IPS-18a (cell line): Measurements from ENCODE around the gene SLCO3A1.
"Not testable (repeated sequence)": the region's sequence is repeated elsewhere in the genome, so short reads cannot be mapped to it uniquely, and the experiment has no call there.

Experiments used
- H3K27ac ChIP-seq: one replicate; pipeline ENCODE4 v1.5.1; 2013; ENCODE audit warnings: low read length
- H3K27me3 ChIP-seq: one replicate; pipeline ENCODE4 v1.6.1; 2013; ENCODE audit warnings: mild to moderate bottlenecking, low read length; ENCODE audit not compliant: control insufficient read depth, insufficient read depth
- H3K36me3 ChIP-seq: one replicate; pipeline ENCODE4 v1.6.1; 2013; ENCODE audit warnings: low read depth, low read length; ENCODE audit not compliant: control insufficient read depth
- H3K4me1 ChIP-seq: one replicate; pipeline ENCODE4 v1.6.1; 2013; ENCODE audit warnings: low read depth, low read length; ENCODE audit not compliant: control insufficient read depth
- H3K4me3 ChIP-seq: one replicate; pipeline ENCODE4 v1.5.1; 2013; ENCODE audit warnings: low read length
- H3K9ac ChIP-seq: one replicate; pipeline ENCODE4 v1.6.1; 2013; ENCODE audit warnings: mild to moderate bottlenecking, low read length, moderate library complexity
- H3K9me3 ChIP-seq: one replicate; pipeline ENCODE4 v1.6.1; 2013; ENCODE audit warnings: low read depth, low read length; ENCODE audit not compliant: control insufficient read depth

The SLCO3A1 gene

DNA sequence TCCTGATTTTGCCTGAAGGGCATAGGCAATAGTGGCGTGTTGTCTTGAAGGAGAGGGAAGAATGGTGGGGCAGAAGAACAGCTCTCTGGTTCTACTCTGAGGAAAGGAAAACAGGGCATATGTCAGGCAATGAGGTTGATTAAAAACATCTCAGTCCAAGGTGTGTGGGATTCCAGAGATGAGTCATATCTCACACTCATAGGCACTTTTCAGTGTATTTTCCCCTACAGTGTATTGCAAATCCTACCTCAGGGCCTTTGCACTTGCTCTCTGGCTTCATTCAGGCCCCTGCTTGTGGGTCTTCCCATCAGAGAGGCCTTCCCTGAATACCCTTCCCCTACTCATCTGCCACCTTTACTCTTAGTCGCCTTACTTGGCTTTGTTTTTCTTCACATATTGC lies 107.8 kb downstream of the SLCO3A1 start:
- H3K4me3 ChIP-seq, result no peak overlapping the region
- no peaks in the 10 kb centered on the region for H3K27me3 ChIP-seq
- no peak overlapping the region for H3K9ac ChIP-seq
- no peaks in the 10 kb centered on the region for H3K9me3 ChIP-seq
- no peak overlapping the region for H3K27ac ChIP-seq
- peaks cover 2% of the 10 kb centered on the region for H3K4me1 ChIP-seq
- H3K36me3 ChIP-seq, result no peaks in the 10 kb centered on the region

DNA sequence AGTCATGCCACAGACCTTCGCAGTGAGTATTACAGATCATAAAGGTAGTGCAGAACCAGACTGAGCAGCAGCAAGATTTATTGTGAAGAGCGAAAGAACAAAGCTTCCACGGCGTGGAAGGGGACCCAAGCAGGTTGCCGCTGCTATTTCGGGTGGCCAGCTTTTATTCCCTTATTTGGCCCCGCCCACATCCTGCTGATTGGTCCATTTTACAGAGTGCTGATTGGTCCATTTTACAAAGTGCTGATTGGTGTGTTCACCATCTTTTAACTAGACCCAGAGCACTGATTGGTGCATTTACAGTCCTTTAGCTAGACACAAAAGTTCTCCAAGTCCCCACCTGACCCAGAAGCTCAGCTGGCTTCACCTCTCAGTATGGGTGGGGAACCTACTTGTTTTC lies 110.2 kb downstream of the SLCO3A1 start:
- not testable (repeated sequence) for H3K36me3 ChIP-seq, H3K4me1 ChIP-seq, H3K27ac ChIP-seq, H3K27me3 ChIP-seq, H3K9ac ChIP-seq, H3K4me3 ChIP-seq, H3K9me3 ChIP-seq

DNA sequence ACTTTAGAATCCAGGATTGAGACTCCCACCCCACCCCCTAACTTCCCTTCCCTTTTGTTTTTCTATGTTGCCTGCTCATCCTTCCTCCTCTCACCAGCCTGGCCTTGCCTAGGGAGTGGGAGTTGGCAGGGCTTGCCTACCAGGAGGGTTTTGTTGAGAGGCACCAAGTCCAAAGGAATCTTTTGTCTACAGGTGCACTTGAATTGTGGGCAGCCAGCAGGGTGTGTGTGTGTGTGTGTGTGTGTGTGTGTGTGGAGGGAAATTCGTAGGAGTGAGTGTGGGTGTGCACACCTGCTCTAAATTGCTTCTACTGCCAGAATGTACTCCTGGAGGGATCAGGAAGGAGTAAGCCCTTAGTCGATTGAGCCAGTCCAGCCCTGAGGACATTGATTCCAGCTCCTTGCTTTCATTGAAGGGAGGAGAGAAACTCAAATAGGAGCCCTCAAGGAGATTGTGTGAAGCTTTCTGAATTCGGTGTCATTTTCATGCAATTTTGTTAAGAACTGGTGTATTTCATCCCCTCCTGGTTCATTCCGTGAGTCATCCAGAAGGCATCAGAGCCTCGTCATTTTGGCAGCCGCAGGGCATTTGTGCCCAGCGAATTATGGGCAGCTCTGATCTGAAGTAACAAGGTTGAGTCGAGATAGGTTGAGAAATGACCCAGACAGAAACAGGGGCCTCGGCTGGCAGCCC lies 112.1 kb downstream of the SLCO3A1 start:
- Histone ChIP-seq H3K27me3 (no peaks in the 10 kb centered on the region), H3K36me3 (no peaks in the 10 kb centered on the region), H3K27ac (no peak overlapping the region), H3K4me3 (no peak overlapping the region), H3K9me3 (no peaks in the 10 kb centered on the region), H3K9ac (no peak overlapping the region), H3K4me1 (no peaks in the 10 kb centered on the region)

DNA sequence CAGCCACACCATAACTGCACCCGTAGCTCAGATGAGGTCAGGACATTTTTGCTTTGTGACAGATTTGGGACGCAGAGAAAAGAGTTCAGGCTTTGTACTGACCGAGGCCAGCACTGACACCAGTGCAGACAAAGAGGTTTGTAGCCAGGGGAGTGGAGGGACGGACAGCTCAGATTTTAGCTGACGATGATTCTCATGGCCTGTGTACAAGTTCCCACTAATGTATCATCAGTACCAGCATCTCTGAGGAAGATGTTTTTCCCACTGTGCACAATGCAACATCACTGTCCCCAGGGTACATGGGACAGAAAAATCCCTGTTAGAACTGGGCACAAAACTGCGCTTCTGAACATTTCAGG lies 112.7 kb downstream of the SLCO3A1 start:
- Histone ChIP-seq H3K4me3 (no peak overlapping the region), H3K27ac (no peak overlapping the region), H3K9me3 (no peaks in the 10 kb centered on the region), H3K36me3 (no peaks in the 10 kb centered on the region), H3K4me1 (no peaks in the 10 kb centered on the region), H3K9ac (no peak overlapping the region), H3K27me3 (no peaks in the 10 kb centered on the region)

DNA sequence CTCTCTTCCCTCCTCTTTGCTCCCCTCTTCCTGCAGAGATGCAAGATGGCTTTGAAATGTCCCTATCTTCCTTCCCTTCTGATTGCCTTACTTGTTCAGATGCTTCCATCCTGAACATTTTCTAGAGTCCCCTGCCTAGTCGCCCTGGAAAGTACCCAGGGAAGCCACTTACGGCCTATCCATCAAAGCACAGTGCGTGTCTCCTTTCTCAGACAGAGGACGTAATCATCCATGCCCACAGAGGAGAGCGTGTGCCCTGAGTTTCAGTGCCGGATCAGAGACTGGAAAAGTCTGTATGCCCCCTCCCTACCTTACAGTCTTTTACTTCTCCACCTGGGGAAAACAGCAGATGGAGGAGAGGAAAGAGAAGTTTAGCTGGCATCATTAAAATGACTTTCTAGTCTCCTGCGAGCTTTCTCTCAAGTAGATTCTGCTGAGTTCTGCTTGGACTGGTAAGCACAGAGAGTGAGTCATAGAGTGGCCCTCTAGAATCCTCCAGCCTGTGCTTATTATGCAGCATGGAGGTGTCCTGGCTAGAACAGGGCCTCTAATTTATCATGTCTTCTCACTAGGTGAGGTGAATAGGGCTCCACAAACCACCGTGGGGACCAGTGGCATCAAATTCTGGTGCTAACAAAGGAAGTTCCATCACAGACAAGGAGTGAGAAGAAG lies 114.6 kb downstream of the SLCO3A1 start:
- H3K9me3 ChIP-seq, result no peaks in the 10 kb centered on the region
- no peak overlapping the region for H3K9ac ChIP-seq
- H3K27ac ChIP-seq, result no peak overlapping the region
- H3K4me3 ChIP-seq, result no peak overlapping the region
- no peaks in the 10 kb centered on the region for H3K27me3 ChIP-seq
- no peaks in the 10 kb centered on the region for H3K36me3 ChIP-seq
- no peaks in the 10 kb centered on the region for H3K4me1 ChIP-seq

DNA sequence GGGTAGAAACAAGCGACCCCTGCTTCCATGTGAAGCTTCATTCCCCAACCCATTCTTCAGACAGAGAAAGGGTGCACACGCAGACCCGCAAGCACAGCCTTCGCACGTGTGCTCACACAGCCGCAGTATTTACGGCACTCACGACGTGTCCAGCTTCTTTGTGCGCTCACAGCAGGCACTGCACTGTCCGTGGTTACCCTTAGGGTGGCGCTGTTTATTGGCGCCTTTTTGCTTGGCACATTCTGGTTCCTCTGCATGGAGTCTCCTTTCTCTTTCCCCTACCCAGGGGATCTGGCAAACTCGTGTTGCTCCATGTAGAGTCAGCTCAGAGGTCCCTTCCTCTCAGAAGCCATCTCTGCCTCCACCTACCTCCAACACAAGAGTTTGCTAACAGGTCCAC lies 115.1 kb downstream of the SLCO3A1 start:
- no peak overlapping the region for H3K27ac ChIP-seq
- no peaks in the 10 kb centered on the region for H3K36me3 ChIP-seq
- H3K9me3 ChIP-seq, result no peaks in the 10 kb centered on the region
- H3K4me3 ChIP-seq, result no peak overlapping the region
- H3K9ac ChIP-seq, result no peak overlapping the region
- H3K27me3 ChIP-seq, result no peaks in the 10 kb centered on the region
- no peaks in the 10 kb centered on the region for H3K4me1 ChIP-seq

DNA sequence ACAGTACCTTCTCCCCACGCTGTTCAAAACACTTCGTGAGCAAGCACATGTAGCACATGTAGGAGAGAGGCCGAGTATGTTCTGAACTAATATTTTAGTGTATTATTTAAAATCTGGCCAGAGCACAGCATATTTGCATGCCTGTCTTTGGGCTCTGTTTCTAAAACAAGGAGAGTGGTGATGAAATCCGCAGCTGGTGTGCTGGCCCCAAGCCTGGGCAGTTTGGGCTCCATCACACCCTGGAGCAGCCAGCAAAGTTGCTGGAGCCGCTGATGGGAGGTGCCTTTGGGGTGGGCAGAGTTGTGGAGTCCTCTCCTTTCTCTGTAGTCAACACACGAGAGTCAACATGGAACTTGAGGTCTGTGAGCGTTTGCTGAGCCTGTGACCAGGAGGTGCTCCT lies 116.6 kb downstream of the SLCO3A1 start:
- H3K27ac ChIP-seq, result no peak overlapping the region
- H3K27me3 ChIP-seq, result no peaks in the 10 kb centered on the region
- peaks cover 3% of the 10 kb centered on the region for H3K4me1 ChIP-seq

DNA sequence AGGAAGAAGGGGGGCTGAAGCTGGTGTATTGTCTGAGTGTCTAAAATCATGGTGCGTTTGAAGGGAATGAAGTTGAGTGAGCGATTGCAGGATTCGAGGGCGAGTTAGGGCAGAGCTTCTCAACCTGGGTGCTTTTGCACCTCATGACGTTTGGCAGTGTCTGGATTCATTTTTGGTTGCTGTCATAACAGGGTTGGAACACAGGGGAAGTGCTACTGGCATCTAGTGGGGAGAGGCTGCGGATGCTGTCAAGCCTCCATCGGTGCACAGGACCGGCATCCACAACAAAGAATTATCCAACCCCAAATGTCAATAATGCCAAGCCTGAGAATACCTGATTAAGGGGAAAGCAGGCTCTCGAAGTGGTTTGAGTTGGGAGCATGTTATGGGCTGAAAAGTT lies 120.0 kb downstream of the SLCO3A1 start:
- H3K36me3 ChIP-seq, result no peaks in the 10 kb centered on the region
- H3K27me3 ChIP-seq, result no peaks in the 10 kb centered on the region
- H3K27ac ChIP-seq, result no peak overlapping the region
- no peak overlapping the region for H3K9ac ChIP-seq
- no peak overlapping the region for H3K4me3 ChIP-seq
- peaks cover 3% of the 10 kb centered on the region for H3K4me1 ChIP-seq
- H3K9me3 ChIP-seq, result no peaks in the 10 kb centered on the region

More for the DNA sequence above, 116.6 kb downstream of the SLCO3A1 start:
- no peaks in the 10 kb centered on the region for H3K9me3 ChIP-seq
- no peak overlapping the region for H3K9ac ChIP-seq
- no peak overlapping the region for H3K4me3 ChIP-seq
- no peaks in the 10 kb centered on the region for H3K36me3 ChIP-seq

DNA sequence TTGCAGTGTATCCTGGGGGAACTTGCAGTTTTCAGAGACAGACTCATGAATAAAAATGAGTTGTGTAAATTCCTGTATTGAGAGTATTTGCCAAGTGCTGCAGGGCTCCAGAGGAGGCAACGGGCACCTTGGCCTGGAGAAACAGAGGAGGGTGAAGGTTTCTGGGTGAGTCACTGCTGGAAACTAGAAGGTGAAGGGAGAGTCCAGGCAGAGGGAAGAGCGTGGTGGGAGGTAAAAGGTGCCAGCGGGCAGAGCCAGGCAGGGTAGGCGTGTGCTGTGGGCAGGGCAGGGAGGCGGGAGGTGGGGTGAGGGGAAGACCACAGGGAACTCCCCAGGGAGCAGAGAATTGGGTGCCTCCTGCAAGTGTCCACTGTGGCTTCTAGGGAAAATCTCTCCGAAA lies 120.8 kb downstream of the SLCO3A1 start:
- no peaks in the 10 kb centered on the region for H3K27me3 ChIP-seq
- no peak overlapping the region for H3K9ac ChIP-seq
- H3K4me3 ChIP-seq, result no peak overlapping the region
- peaks cover 3% of the 10 kb centered on the region for H3K4me1 ChIP-seq
- no peaks in the 10 kb centered on the region for H3K36me3 ChIP-seq
- no peak overlapping the region for H3K27ac ChIP-seq
- H3K9me3 ChIP-seq, result no peaks in the 10 kb centered on the region

DNA sequence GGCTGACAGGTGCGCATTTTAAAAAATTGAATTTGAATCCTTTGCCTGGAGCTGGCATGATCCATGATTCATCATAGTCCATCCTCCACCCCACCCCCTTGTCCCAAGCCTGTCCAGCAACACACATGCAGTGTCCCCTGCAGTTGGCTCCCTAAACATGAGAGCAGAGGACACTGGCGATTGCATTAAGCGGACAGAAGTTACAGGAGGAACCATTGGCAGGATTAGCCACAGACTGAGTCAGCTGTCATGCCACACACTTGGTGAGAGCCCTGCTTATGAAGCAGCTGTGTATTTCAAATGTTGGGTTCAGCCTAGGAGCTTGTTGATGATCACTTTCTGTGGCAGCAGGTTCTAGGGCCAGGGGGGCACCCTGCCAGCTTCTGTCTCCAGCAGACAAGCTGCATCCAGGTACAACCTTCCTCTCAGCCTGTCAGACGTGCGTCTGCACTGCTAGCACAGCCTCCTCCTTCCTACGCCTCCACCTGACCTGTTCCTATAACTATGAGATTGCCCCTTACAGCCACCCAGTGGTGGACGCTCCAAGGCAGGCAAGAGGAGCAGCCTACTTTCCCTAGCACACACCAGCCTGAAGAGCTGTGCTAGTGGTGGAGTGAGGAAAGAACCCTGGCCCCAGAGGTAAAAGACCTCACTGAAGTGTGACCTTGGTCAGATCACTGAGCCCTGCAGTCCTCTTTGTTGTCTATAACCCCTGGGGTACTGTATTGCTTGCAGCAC lies 121.9 kb downstream of the SLCO3A1 start:
- H3K36me3 ChIP-seq, result no peaks in the 10 kb centered on the region
- no peak overlapping the region for H3K4me3 ChIP-seq
- no peaks in the 10 kb centered on the region for H3K27me3 ChIP-seq
- peaks cover 3% of the 10 kb centered on the region for H3K4me1 ChIP-seq
- H3K9me3 ChIP-seq, result no peaks in the 10 kb centered on the region
- H3K27ac ChIP-seq, result no peak overlapping the region
- no peak overlapping the region for H3K9ac ChIP-seq

DNA sequence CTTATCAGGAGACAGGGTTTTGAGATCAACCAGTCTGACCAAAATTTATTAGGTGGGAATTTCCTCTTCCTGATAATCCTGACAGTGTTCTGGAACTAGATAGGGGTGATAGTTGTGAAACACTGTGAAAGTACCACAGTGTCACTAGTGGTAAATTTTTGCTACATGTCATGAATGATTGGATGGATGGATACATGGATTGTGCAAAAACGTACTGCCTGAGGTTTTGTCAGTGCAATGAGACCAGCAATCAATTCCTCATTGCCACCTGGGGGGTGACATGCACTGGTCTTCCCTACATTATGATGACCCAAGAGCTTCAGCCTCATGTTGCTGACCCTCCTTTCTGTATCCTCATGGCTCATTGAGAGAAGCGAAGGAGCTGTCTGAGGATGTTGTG lies 123.5 kb downstream of the SLCO3A1 start:
- peaks cover 3% of the 10 kb centered on the region for H3K4me1 ChIP-seq
- no peak overlapping the region for H3K9ac ChIP-seq
- no peaks in the 10 kb centered on the region for H3K27me3 ChIP-seq

More for the DNA sequence above, 123.5 kb downstream of the SLCO3A1 start:
- no peaks in the 10 kb centered on the region for H3K9me3 ChIP-seq
- H3K27ac ChIP-seq, result no peak overlapping the region
- H3K4me3 ChIP-seq, result no peak overlapping the region
- H3K36me3 ChIP-seq, result no peaks in the 10 kb centered on the region
